Astrocyte of the spinal cord (primary cell): ENCODE data around the gene AHCTF1.
A peak's percentile ranks its signal among the peaks of the same experiment; 100 is the strongest.
"Not testable (repeated sequence)": the region's sequence is repeated elsewhere in the genome, so short reads cannot be mapped to it uniquely, and the experiment has no call there.

Source experiments
- DNase-seq: peaks from one replicate; pipeline ENCODE4 v3.0.0; 2011; ENCODE audit warnings: low read depth, low spot score
- H3K4me3 ChIP-seq: 2 replicates; pipeline ENCODE4 v1.5.1; 2011; ENCODE audit warnings: low read depth, mild to moderate bottlenecking, low read length, moderate library complexity
- in situ Hi-C: cut with HindIII; loops from 2 replicates; pipeline ENCODE4 v1.10.0; 2017; ENCODE audit warnings: low sequenced_read_pairs
- TF ChIP-seq, protein P1 (sequence below): IDR thresholded peaks from 2 replicates; pipeline ENCODE4 v1.5.1; 2012; ENCODE audit warnings: low read depth, mild to moderate bottlenecking, low read length, inconsistent platforms

AHCTF1 gene

DNA sequence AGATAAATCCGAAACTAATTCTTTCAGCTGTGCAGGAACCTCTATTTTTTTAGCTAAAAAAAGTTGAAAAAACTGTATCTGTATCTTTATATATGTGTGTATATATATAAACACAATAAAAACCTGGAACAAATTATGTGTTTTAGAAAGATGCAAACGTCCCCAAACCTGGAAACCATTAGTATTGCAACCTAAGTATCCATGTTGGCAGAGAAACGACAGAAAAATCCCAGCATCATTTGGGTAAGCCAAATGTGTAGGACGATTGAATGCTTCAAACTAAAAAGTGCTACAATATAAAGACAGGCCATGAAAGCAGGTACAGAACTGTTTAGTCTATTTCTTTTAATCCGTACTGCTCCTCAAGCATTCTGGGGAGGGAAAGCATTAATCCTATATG, 87.9 kb downstream of the AHCTF1 start:
- DNase-seq = no peak
- in situ Hi-C loops = no loop called here
- H3K4me3 ChIP-seq = no peak overlapping the region
- TF ChIP-seq, protein P1, sequence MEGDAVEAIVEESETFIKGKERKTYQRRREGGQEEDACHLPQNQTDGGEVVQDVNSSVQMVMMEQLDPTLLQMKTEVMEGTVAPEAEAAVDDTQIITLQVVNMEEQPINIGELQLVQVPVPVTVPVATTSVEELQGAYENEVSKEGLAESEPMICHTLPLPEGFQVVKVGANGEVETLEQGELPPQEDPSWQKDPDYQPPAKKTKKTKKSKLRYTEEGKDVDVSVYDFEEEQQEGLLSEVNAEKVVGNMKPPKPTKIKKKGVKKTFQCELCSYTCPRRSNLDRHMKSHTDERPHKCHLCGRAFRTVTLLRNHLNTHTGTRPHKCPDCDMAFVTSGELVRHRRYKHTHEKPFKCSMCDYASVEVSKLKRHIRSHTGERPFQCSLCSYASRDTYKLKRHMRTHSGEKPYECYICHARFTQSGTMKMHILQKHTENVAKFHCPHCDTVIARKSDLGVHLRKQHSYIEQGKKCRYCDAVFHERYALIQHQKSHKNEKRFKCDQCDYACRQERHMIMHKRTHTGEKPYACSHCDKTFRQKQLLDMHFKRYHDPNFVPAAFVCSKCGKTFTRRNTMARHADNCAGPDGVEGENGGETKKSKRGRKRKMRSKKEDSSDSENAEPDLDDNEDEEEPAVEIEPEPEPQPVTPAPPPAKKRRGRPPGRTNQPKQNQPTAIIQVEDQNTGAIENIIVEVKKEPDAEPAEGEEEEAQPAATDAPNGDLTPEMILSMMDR = no peak

DNA sequence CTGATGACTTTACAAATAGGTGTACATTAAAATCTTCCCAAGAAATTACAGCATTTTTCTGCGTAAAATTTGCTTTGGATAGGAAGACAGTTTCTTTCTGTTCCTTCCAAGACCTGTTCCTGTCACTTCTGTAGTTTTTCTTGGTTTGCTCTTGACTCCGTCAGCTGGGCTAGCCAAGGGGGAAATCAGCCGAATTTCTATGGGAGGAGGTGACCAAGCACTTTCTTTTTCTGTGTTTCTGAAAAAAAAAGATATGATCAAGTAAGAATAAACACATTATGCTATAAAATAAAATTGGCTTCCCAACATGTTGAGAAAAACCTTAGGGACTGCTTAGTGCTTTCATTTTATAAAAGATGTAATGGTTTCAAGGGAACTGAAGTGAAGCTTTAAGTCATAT, 91.0 kb downstream of the AHCTF1 start:
- in situ Hi-C loops, H3K4me3 ChIP-seq, DNase-seq: not testable (repeated sequence)

DNA sequence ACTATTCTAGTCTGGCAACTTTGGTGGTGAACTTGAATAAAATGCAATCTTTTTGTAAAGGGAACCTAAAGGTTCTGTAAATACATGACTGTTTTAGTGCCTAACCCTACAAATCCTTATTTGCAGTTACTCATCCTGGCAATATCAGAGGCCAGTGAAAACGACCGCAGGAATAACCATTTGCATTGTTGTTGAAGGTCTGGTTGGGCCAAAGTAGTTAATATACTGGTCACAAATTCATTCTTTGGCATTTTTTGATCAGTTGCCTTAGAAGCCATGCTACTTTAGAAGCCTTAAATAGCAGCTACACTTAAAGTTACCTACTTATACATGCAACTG, 93.7 kb downstream of the AHCTF1 start:
- in situ Hi-C loops = no loop called here
- no peak for DNase-seq
- TF ChIP-seq, protein P1 = no peak
- H3K4me3 ChIP-seq = no peak overlapping the region

DNA sequence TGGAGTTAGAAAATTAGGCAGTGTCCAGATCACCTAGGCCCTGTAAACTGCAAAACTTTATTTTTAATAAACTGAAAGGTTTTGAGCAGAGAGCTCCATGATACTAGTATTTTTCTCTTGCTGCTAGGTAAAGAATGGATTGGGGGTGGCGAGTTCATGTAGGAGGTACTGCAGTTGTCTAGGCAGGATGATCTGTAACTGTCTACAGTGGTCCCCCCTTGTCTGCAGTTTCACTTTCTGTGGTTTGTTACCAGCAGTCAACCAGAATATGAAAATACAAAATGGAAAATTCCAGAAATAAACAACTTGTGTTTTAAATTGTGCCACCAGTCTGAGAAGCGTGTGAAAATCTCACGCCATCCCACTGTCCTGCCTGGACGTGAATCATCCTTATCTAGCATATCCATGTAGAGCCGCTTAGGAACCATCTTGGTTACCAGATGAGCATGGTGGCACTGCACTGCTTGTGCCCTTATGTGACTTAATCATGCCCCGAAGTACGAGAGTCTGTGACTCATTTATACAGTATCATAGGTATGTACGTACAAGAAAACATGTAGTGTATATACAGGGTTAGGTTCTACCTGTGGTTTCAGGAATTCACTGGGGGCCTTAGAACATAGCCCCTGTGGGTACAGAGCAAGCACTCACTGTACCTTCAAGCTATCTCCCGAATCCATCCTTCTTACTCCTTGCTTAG, 94.2 kb downstream of the AHCTF1 start:
- peak; percentile 8 for DNase-seq
- no peak overlapping the region for H3K4me3 ChIP-seq
- in situ Hi-C loops = no loop called here
- TF ChIP-seq, protein P1 = no peak

DNA sequence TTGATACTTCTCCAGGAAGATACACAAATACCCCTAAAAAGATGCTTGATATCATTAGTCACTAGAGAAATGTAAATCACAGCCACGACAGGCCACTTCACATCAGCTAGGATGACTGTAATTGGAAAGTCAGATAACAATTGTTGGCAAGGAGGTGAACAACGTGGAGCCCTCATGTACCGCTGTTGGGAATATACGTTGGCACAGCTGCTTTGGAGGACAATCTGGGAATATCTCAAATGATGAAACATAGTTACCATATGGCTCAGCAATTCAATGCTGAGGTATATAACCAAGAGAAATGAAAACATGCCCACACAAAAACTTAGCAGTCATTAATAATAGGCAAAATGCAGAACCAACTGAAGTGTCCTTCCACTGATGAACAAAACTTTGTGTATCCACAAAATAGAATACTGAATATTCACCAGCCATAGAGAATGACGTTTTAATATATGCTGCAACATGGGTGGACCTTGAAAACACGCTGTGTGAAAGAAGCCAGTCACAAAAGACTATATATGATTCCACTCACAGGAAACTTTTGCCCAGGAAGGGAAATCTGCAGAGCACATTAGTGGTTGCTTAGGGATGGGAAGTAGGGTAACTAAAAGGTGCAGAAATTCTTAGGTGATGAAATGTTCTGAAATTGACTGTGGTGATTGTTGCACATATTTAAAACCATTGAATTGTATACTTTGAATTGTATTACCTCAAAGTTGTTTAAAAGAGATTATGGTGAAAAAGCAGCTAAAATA, 95.4 kb downstream of the AHCTF1 start:
- H3K4me3 ChIP-seq = no peak overlapping the region
- DNase-seq = no peak
- in situ Hi-C loops = no loop called here
- TF ChIP-seq, protein P1 = no peak

DNA sequence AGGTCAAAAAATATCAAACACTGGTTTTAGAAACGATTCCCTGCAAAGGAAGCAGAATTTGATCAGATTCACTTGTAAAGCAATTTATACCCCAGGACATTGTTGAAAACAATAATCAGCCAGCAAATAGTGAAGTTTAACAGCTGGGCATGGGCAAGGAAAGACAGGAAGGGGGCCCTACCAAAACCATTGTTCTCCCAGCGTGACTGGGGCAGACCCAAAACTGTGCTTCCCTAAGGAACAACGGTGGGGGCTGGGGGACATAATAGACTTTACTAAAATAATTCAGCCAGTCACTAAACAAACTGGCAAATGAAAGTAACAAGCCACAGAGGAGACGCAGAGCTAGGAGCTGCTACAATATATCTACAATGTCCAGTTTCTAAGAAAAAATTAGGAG, 100.2 kb downstream of the AHCTF1 start:
- TF ChIP-seq, protein P1 = no peak
- in situ Hi-C loops = no loop called here
- DNase-seq = no peak
- H3K4me3 ChIP-seq = no peak overlapping the region

DNA sequence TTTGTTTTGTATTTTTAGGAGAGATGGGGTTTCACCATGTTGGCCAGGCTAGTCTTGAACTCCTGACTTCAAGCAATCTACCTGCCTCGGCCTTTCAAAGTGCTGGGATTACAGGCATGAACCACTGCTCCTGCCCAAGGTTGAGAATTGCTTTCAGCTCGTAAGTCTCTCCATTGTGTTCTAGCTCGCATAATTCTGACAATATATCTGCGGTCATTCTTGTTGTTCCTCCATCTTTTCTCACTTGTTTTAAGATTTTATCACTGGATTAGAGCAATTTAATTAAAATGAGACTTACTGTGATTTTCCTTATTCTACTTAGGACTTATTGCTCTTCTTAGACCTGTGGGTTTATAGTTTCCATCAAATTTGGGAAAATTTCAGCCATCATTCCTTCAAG, 102.9 kb downstream of the AHCTF1 start:
- in situ Hi-C loops = no loop called here
- no peak for DNase-seq

More for the DNA sequence above, 102.9 kb downstream of the AHCTF1 start:
- TF ChIP-seq, protein P1 = no peak
- H3K4me3 ChIP-seq = no peak overlapping the region
